ENCODE results near the gene BCAT1.
"Not testable (repeated sequence)": the region's sequence is repeated elsewhere in the genome, so short reads cannot be mapped to it uniquely, and the experiment has no call there.

Gene BCAT1

DNA sequence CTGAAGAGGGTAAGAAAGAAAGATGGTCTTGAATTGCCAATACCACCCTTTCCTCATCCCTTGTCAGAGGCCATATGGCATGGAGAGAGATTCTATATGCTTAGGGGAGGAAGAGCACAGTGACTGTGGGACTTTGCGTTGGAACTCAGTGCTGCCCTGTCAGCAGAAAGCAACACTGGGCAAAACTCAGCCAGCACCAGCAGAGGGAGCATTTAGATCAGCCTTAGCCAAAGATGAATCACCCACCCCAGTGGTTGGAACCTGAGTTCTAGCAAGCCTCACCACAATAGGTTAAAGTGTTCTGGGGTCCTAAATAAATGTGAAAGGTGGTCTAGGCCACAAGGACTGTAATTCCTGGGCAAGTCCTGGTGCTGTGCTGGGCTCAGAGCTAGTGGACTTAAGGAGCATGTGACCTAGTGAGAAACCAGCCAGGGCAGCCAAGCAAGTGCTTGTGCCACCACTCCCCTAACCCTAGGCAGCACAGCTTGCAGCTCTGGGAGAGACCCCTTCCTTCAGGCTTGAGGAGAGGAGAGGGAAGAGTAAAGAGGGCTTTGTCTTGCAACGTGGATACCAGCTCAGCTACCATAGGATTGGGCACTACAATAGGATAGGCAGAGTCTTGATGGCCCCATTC is 11.4 kb upstream of the BCAT1 start:
- DNase-seq (ENCODE audit: low read depth), result peak; percentile 48

DNA sequence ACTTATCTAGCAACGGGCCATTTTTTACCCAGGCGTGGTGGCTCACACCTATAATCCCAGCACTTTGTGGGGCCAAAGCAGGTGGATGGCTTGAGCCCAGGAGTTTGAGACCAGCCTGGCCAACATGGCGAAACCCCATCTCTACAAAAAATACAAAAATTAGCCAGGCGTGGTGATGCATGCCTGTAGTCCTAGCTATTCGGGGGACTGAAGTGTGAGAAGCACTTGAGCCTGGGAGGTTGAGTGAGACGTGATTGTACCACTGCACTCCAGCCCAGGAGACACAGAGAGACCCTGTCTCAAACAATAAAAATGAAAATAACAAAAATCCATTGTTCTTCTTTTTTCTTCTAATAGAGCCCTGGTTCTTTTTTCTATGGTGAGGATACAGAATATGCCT is 7.5 kb upstream of the BCAT1 start:
- DNase-seq (ENCODE audit: low read depth), result not testable (repeated sequence)

DNA sequence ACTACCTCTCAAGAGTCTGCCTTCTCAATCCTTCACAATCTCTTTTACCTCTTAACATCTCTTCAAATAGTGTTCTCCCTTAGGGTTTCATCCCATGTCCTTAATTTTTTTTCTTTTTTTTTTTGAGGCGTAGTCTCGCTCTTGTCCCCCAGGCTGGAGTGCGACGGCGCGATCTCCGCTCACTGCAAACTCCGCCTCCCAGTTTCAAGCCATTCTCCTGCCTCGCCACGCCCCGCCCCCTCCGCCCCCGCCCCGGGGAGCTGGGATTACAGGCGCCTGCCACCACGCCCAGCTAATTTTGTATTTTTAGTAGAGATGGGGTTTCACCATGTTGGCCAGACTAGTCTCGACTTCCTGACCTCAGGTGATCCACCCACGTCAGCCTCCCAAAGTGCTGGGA is 7.0 kb upstream of the BCAT1 start:
- DNase-seq (ENCODE audit: low read depth), result no peak

DNA sequence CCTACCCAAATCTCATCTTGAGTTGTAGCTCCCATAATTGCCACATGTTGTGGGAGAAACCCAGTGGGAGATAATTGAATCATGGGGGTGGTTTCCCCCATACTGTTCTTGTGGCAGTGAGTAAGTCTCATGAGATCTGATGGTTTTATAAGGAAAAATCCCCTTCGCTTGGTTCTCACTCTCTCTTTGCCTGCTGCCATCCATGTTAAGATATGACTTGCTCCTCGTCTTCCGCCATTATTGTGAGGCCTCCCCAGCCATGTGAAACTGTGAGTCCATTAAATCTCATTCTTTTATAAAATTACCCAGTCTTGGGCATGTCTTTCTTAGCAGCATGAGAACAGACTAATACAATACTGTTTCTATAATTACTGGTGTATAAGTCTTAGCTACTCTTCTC is 6.5 kb upstream of the BCAT1 start:
- DNase-seq (ENCODE audit: low read depth), result no peak

DNA sequence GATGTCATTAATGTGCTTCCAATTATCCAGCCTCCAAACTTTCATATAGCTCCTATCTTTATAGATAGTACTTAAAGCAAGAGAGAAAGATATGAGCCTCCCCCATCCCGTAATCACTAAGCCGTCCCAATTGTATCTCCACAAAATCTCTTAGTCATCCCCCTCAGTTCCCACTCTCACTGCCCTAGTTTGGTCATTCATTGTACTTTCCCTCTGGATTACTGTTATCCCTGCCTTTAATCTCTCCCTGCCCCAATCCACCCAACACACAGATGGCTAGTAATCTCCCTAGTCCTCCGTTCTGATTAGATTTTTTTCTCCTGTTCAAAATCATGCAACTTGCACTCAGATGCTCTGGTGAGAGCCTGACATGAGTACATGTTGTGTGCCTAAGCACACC is 5.4 kb upstream of the BCAT1 start:
- DNase-seq (ENCODE audit: low read depth), result no peak

DNA sequence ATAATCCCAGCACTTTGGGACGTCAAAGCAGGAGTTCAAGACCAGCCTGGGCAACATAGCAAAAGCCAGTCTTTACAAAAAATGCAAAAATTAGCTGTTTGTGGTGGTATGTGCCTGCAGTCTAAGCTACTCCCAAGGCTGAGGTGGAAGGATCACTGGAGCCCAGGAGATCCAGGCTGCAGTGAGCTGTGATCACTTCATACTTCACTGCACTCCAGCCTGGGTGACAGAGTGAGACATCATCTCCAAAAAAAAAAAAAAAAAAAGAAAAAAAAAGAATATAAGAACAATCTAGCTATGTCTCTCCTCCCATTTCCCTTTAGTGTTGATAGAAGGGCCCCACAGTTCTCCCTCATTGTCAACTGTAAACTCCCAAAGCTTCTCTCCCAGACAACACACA is 3.5 kb upstream of the BCAT1 start:
- no peak for DNase-seq (ENCODE audit: low read depth)

DNA sequence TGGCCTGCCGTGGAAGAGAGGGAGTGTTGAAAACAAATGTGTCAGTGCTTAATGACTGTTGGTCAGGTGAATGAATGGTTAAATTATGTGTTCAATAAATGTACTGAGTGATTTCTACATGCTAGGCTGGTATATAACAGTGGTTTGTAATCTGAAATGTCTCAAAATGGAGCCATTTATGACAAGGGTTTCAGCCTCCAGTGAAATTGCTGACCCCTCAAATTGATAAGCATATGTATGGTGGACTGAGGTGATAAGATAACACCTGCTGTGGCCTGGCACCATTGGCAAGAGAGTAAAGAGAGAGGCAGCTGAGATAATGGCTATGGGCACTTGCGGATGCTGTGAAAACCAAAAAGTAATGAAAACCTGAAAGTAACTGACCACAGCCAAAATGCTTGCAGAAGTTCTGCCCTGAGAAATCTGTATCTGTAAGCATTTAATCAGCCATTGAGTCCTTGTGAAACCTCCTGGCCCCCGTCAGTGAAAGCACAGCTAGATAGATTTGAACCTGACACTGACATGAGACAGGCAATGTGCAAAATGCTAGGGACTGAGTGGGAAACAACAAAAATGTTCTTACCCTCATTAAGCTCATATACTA is 1.4 kb upstream of the BCAT1 start:
- no peak for DNase-seq (ENCODE audit: low read depth)

DNA sequence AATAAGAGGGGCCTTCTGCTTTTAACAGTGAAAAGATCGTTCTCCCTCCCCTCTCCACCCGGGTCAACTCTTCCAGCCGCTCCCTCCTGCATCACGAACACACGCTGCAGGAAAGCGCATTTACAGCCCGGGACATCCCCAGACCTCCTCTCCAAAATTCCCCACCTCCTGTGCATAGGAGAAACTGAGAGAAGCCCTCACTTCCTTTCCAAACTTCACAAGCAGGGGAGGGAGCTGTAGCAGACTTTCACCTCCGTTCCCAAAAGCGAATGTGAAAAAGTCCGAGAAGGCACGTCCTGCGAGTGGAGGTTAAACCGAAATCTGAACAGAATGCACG is 513 bp downstream of the BCAT1 start:
- DNase-seq (ENCODE audit: low read depth), result peak; percentile 13

DNA sequence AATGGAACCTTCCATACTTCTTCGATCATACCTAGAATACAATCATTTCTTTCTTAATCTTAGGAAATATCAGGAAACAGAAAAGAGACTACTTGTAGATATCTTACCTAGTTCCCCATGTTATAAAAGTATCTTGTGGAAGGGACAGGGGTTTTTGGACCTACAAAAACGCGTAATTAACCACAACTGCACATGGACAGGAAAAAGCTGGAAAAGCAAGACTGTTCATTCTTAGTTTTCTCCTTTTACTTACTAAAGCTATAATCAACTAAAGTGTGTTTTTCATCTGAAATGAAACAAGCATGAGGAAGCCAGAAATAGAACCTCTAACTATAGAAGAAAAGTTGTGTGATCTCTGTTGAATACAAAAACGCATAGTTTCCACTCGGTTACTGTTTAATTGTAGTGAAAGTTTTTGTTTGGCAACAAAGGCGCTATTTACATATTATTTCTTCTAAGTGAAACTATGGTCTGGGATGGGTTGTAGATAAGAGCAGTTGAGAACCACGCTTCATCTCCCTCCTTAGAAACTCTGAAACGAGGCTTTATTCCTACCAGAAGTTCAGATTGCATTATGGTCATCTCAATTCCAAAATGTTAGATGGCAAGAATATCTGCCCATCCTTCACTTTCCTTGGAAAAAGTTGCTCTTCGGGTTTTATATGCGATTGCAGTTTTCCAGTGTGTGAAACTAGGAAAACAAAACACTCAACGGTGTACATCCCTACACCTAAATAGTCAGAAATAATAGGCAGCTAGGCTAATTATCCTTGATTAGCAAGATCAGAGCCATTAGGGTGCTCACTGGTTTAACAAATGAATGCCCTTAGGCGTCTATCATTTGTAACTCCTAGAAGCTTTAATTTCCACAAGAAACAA is 1.1 kb downstream of the BCAT1 start:
- DNase-seq (ENCODE audit: low read depth), result no peak

DNA sequence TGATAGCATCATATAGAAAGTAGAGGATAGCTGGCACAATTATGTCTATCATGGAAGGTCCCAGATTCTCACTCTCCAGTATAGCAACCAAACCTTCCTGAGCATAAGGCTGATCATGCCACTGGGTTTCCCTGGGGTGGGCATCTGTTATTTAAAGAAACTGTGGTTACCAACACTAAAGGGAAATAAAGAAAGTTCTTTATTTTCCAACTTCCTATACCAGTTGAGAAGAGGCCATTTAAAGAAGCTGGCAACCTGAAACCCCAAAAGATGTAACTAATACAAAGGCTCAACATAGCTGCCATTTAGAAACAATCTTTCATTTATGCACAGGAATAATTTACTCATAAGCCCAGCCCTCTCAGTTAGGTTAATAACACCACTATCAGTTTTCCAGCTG is 3.1 kb downstream of the BCAT1 start:
- DNase-seq (ENCODE audit: low read depth), result no peak

DNA sequence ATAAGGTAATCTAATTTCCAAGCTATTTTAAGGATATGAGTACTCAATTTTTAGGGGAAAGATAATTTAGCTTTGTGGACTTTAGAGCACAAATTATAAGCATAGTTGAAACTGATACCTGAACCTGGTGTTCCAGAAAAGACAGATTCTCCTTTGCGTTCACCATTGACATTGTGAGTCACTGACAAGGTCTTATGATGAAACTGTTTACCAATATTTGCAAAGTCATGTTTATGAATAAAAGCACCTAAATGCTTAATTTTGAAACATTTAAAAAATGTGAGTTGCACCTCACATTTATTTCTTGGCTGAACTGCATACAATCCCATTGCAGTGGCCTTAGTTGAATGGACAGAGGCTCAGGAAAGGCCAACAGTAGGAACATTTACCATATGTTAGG is 3.9 kb downstream of the BCAT1 start:
- DNase-seq (ENCODE audit: low read depth), result no peak

DNA sequence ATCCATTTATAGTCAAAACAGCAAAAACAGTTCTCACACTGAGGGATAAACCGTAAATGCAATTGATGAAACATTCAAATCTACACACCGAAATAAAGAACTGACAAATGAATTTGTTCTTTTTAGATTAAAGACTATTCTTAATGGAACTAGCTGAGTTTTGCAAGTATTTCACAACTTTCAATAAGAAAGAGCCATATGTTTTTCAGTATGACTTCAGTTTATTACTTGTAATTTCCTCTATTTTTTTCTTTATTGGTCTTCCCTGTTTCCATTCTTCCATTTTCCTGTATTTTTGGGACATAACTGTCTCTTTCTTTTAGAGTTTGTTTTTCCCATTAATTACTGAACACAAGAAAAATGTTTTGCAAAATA is 4.3 kb downstream of the BCAT1 start:
- no peak for DNase-seq (ENCODE audit: low read depth)

DNA sequence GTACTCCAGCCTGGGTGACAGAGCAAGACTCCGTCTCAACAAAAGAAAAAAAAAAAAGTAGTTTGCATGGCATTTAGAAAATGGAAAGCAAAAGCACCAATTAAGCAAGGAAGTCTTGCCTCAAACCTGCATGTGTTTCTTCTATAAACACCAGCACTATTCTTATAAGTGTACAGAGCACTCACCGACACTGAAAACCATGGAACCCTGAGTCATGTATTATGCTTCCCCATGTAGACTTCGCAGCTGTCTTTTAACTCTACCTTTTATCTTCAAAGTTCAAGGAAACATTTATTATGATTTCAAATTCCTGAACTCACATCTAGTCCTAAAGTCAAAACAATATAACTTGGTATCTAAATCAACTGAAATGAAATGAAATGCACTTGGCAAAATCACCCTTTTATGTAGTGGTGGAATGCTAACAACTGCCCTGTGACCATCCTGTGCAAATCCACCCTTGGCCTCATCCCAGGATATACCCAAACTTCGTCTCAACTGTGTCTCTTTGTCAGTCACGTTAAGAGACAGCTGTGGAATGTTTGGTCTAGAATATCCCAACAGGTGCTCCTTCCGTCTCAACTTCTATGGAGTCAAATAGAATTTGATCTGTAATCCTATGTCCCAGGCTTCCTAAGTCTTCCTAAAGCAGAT is 4.8 kb downstream of the BCAT1 start:
- DNase-seq (ENCODE audit: low read depth), result no peak

DNA sequence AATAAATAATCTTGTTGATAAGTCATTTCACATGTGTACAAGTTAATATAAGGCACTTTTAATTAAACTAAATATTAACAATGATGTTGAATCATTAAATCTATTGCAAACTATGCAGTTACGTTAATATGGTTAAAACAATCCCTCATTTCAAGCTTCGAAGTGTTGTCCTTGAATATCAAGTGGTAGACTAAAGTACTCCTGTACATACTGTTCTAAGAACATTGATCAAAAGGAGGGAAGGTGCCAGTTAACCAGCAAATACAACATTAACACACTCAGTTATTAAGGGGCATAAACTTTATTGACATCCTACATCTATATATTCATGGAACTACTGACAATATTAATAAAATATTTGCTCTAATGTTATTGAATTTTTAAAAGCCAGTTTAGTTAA is 8.7 kb downstream of the BCAT1 start:
- no peak for DNase-seq (ENCODE audit: low read depth)

DNA sequence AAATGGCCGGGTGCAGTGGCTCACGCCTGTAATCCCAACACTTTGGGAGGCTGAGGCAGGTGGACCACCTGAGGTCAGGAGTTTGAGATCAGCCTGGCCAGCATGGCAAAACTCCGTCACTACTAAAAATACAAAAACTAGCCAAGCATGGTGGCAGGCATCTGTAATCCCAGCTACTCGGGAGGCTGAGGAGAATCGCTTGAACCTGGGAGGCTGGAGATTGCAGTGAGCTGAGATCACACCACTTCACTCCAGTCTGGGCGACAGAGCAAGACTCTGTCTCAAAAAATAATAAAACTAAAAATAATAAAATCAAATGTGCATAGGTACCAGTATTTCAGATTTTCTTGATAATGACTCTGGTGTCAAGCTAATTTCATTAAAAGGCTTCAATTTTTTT is 9.3 kb downstream of the BCAT1 start:
- DNase-seq (ENCODE audit: low read depth), result not testable (repeated sequence)

DNA sequence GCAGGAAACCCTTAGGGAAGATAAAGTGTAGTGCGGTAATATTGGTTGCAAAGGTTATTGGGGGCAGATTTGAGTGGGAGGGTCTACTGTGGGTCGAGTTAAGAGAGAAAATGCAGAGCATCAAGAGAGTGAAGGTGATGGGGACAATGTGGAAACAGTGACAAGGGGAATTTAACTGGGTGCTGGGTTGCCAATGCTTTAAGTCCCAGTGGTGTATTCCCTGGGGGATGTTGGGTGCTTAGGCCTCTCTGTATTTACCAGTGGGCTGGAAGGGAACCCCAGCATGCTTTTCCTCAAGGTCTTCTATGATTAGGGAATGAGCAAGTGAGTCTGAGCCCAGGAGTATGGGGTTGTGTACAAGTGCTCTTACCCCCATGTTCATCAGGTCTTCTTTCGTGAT is 10.6 kb downstream of the BCAT1 start:
- DNase-seq (ENCODE audit: low read depth), result no peak

DNA sequence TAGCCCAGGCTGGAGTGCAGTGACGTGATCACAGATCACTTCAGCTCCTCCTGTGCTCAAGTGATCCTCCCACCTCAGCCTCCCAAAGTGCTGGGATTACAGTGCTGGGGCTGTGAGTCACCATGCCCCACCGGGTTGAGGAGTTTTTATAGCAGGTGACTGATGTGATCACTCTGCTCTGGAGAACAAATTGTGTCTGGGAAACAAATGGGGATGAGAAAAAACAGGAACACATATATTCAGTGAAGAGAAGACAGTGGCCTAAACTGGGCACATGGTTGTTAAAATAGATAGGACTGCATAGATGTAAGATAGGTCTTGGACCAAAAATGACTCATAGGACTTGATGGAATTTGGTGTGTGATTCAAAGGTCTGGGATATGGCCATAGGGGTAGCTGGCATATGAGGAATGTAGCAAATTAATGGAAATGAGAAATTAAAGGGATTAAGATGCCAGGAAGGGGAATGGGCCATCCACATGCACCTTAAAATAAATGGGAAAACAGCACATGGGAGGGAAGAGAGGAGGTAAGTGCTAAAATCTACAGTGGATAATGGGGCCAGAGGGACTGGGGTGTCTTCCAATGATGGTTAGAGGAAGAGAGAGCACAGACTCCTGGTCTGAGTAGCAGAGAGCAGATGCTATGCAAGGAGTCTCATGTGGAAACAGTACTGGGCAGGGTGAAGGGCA is 11.2 kb downstream of the BCAT1 start:
- DNase-seq (ENCODE audit: low read depth), result no peak

DNA sequence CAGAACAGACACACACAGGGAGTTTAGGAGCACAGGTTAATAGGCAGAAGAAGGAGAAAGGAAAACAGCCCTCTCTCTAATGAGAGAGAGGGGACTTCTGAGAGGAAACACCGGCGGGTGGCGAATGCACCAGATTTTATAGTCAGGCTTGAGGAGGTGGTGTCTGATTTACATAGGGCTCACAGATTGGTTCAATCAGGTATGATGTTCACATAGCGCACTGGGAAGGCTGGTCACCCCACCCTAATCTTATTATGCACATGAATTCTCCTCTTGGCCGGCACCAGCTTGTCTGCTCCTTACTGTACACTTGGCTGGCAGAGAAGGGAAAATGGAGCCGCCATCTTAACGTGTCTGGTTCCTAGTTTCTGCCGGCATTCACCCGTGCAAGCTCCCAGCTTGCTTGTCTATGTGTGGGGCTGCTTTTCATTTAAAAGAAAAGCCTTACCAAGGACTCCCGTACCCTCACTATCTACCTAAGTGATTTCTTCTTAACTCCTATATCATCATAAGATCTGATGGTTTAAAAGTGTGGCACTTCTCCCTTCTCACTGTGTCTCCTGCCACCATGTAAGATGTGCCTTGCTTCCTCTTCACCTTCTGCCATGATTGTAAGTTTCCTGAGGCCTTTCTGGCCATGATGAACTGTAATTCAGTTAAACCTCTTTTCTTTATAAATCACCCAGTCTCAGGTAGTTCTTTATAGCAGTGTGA is 15.1 kb downstream of the BCAT1 start:
- DNase-seq (ENCODE audit: low read depth), result no peak

DNA sequence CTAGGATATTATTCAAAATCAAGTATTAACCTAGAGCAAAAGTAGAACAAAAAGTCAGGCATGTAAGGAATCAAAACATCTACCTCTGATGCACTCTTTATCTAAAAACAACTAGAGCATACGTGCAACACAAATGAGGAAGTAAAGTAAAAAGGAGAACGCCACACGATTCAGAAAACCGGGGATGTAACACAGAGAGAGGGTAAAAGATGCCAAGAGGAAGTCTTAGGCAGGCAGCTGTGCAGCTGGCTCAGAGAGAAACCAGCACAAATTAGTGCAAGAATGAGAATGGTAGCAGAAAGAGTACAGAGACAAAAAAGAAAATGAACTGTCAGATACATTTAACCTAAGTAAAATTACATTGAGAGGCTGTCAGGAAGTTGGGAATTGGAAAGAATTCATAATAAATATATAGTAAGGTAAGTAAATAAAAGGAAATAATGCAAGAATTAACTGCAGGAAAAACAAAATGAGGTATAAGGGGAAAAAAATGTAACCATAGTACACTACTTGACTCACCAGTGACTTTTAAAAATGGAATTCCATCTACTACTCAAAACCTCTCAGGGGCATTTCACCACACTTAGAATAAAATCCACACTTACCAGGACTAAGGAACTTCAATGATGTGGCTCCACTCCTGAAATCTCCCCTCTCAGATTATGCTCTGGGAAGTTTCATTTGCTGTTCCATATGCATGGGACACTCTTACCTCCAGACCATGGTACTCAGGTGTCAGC is 17.1 kb downstream of the BCAT1 start:
- no peak for DNase-seq (ENCODE audit: low read depth)

DNA sequence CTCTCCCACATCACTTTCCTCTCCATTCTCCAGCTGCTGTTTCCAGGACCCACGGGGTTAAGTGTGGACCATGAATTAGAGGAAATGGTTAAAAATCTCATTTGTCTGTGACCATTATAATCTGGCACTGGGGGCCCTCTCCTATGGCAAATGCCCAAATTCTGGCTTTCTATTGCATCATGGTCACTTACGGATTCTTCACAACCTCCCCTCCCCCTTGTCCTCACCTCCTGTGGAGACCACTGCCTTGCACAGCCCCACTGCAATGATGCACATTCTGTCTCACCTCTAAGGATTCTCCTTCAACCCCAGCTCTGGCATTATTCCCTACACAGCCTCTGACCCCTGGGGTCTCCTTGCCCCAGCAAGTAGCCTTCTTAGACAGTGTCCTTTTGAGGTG is 18.9 kb downstream of the BCAT1 start:
- DNase-seq (ENCODE audit: low read depth), result no peak
